Kidney (tissue), 14 donors: ENCODE results near the gene ITGB8. TPM values are rescaled to one million over a fixed set of nuclear protein-coding genes. Genes with fewer than 3 reads are reported as not detected.

Experiments used
- DNase-seq, 5 donors: peaks; one replicate each; pipeline ENCODE4 v3.0.0-alpha.2; 2013 to 2020
- FAIRE-seq: peaks from 2 replicates; lab custom pipeline; 2012; peaks lifted over from hg19 to GRCh38; lab: Jason Lieb, UNC
- H3K27ac ChIP-seq, 2 donors: one replicate each; pipeline ENCODE4 v1.7.0; 2013; ENCODE audit warnings: low read depth in 2 of 2, low read length in 2 of 2, inconsistent platforms in 1 of 2
- H3K27me3 ChIP-seq: one replicate; pipeline ENCODE4 v1.7.1; 2013; ENCODE audit warnings: low read length, inconsistent platforms; ENCODE audit not compliant: control insufficient read depth, insufficient read depth
- H3K36me3 ChIP-seq, 3 donors: one replicate each; pipeline versions ENCODE4 v1.7.0 to v1.7.1; 2013; ENCODE audit warnings: low read length in 3 of 3, control low read depth in 1 of 3, inconsistent platforms in 1 of 3; ENCODE audit not compliant: insufficient read depth in 3 of 3, control insufficient read depth in 2 of 3
- H3K4me1 ChIP-seq, 3 donors: one replicate each; pipeline versions ENCODE4 v1.7.0 to v1.7.1; 2013; ENCODE audit warnings: low read length in 3 of 3, inconsistent platforms in 1 of 3, low read depth in 1 of 3; ENCODE audit not compliant: control insufficient read depth in 2 of 3, insufficient read depth in 2 of 3
- H3K4me3 ChIP-seq, 3 donors: one replicate each; pipeline versions ENCODE4 v1.7.0 to v1.8.1; 2013; ENCODE audit warnings: low read length in 3 of 3, control low read depth in 1 of 3, inconsistent platforms in 1 of 3
- H3K9ac ChIP-seq, 3 donors: one replicate each; pipeline versions ENCODE4 v1.7.0 to v1.7.1; 2013; ENCODE audit warnings: low read length in 3 of 3, control low read depth in 1 of 3, inconsistent platforms in 1 of 3
- H3K9me3 ChIP-seq, 3 donors: one replicate each; pipeline versions ENCODE4 v1.7.0 to v1.7.1; 2013; ENCODE audit warnings: low read length in 3 of 3, control low read depth in 1 of 3, inconsistent platforms in 1 of 3; ENCODE audit not compliant: control insufficient read depth in 2 of 3, insufficient read depth in 1 of 3
- CTCF ChIP-seq: IDR thresholded peaks from 3 replicates; pipeline ENCODE4 v1.5.1; 2012; ENCODE audit warnings: mild to moderate bottlenecking, moderate library complexity, borderline replicate concordance; ENCODE audit not compliant: insufficient read depth; ENCODE audit errors: extremely low read depth
- intact Hi-C: fragments of 100-400 bp; cut with DNase I; formaldehyde crosslinking; loops from one replicate; pipeline ENCODE4 v1.11.1; 2022
- polyA plus RNA-seq: library from polyadenylated mRNA; stranded (reverse); fragments of 350-450 nt; fragmentation: Illumina TruSeq; extraction: RNeasy Lipid Tissue Mini Kit (QIAGEN cat#74804); gene quantifications from one replicate; pipeline ENCODE4 v1.2.3, GENCODE V29; 2014; ENCODE audit warnings: low read depth, low replicate concordance; ENCODE audit not compliant: insufficient read depth
- total RNA-seq: library from RNA; stranded (reverse); fragmentation: NEBNext Ultra II Directional; extraction: Animal tissue kit (Norgen Biotek cat#: 25700); gene quantifications from one replicate; pipeline ENCODE4 v1.2.1, GENCODE V29; 2021
- donor health status: control.
- donor health status: control.
- donor health status: control.
- donor health status: control.
- donor health status: control.
- donor health status: DM: yes; HTN: yes; CAD: no.
- donor health status: Normal renal cell carcinoma (clear cell type).

ITGB8 gene
- total and polyA plus RNA-seq, 2 donors from 2014 or later, result 10.3 to 213 TPM

GRCh38 chr7:20417675-20418382, 87.1 kb downstream of the ITGB8 start:
- Histone ChIP-seq H3K4me1 (no peaks in the 10 kb centered on the region), H3K27ac (no peak overlapping the region), H3K36me3 (no peaks in the 10 kb centered on the region), H3K27me3 (no peaks in the 10 kb centered on the region), H3K9me3 (no peaks in the 10 kb centered on the region), H3K9ac (no peak overlapping the region), H3K4me3 (no peak overlapping the region)
- intact Hi-C loops, result no loop called here
- FAIRE-seq (no peak), DNase-seq (no peak)
- no peak for TF ChIP-seq CTCF

- Histone ChIP-seq H3K9ac (no peak overlapping the region), H3K4me1 (no peaks in the 10 kb centered on the region), H3K9me3 (peaks cover 0 to 4% (median 0%) of the 10 kb centered on the region in 3 donors), H3K4me3 (no peak overlapping the region), H3K27ac (no peak overlapping the region), H3K36me3 (no peaks in the 10 kb centered on the region), H3K27me3 (no peaks in the 10 kb centered on the region)
- no peak for TF ChIP-seq CTCF
- FAIRE-seq (no peak), DNase-seq (no peak)
- intact Hi-C loops, result no loop called here
Measured at GRCh38 chr7:20424500-20424899, 93.8 kb downstream of the ITGB8 start.

GRCh38 chr7:20430664-20431063, 100.0 kb downstream of the ITGB8 start:
- no peak overlapping the region for H3K27ac ChIP-seq
- no peak for DNase-seq
- no peak for TF ChIP-seq CTCF
- H3K4me1 ChIP-seq, result no peaks in the 10 kb centered on the region
- no peaks in the 10 kb centered on the region for H3K27me3 ChIP-seq
- no peak for FAIRE-seq
- peaks cover 0 to 4% (median 0%) of the 10 kb centered on the region in 3 donors for H3K9me3 ChIP-seq
- no peak overlapping the region for H3K9ac ChIP-seq
- H3K36me3 ChIP-seq, result no peaks in the 10 kb centered on the region
- intact Hi-C loops, result no loop called here
- no peak overlapping the region for H3K4me3 ChIP-seq

- no peak overlapping the region for H3K4me3 ChIP-seq
- H3K9me3 ChIP-seq, result no peaks in the 10 kb centered on the region
- no peak overlapping the region for H3K9ac ChIP-seq
- DNase-seq (no peak), FAIRE-seq (no peak)
- intact Hi-C loops, result no loop called here
- H3K27me3 ChIP-seq, result no peaks in the 10 kb centered on the region
- no peak overlapping the region for H3K27ac ChIP-seq
- no peak for TF ChIP-seq CTCF
- no peaks in the 10 kb centered on the region for H3K4me1 ChIP-seq
- H3K36me3 ChIP-seq, result no peaks in the 10 kb centered on the region
Measured at GRCh38 chr7:20431146-20431545, 100.4 kb downstream of the ITGB8 start.
